Uterus (tissue), 4 donors: ENCODE results near the gene TMC4. TPM values are rescaled to one million over a fixed set of nuclear protein-coding genes. Genes with fewer than 3 reads are reported as not detected.
"Not testable (repeated sequence)": the region's sequence is repeated elsewhere in the genome, so short reads cannot be mapped to it uniquely, and the experiment has no call there.

Source experiments
- DNase-seq, 2 donors: peaks; one replicate each; pipeline ENCODE4 v3.0.0-alpha.2; 2019 to 2020
- H3K27ac ChIP-seq, 2 donors: fragments of 200-600 bp; sonication (generic); 1 replicate in 1 of 2; 2 replicates in 1 of 2; pipeline ENCODE4 v1.5.1; 2016 to 2018
- H3K27me3 ChIP-seq, 2 donors: fragments of 200-600 bp; sonication (generic); one replicate each; pipeline ENCODE4 v1.5.1; 2018 to 2019; ENCODE audit warnings: control low read depth in 1 of 2
- H3K36me3 ChIP-seq, 2 donors: fragments of 200-600 bp; sonication (generic); one replicate each; pipeline ENCODE4 v1.5.1; 2019; ENCODE audit warnings: control low read depth in 1 of 2
- H3K4me1 ChIP-seq, 2 donors: fragments of 200-600 bp; sonication (generic); one replicate each; pipeline ENCODE4 v1.5.1; 2018 to 2019; ENCODE audit warnings: control low read depth in 1 of 2
- H3K4me3 ChIP-seq, 2 donors: fragments of 200-600 bp; sonication (generic); 1 replicate in 1 of 2; 2 replicates in 1 of 2; pipeline ENCODE4 v1.5.1; 2018 to 2019; ENCODE audit warnings: mild to moderate bottlenecking in 1 of 2
- H3K9me3 ChIP-seq, 2 donors: fragments of 200-600 bp; sonication (generic); one replicate each; pipeline ENCODE4 v1.5.1; 2019; ENCODE audit warnings: control low read depth in 1 of 2
- POLR2A ChIP-seq, 2 donors: fragments of 450-650 bp; IDR thresholded peaks; one replicate each; pipeline ENCODE4 v1.6.1; 2016; ENCODE audit warnings: antibody characterized with exemption in 2 of 2, mild to moderate bottlenecking in 1 of 2, moderate library complexity in 1 of 2
- intact Hi-C: fragments of 100-400 bp; cut with DNase I; formaldehyde crosslinking; loops from one replicate; pipeline ENCODE4 v1.15.1; 2023; ENCODE audit warnings: low total_unique reads
- total RNA-seq, 4 donors: library from RNA; depleted of rRNA in 3 of 4; stranded (reverse); fragments of >200 nt in 3 of 4; gene quantifications; one replicate each; pipeline versions ENCODE4 v1.1.0 to v1.2.4, GENCODE V29; 2014 to 2023
- TF ChIP-seq, protein P1 (sequence below), 4 experiments: fragments of 200-600 bp in 2 of 4; fragments of 450-650 bp in 2 of 4; sonication (generic) in 2 of 4; IDR thresholded peaks; one replicate each; pipeline ENCODE4 v1.5.1; 2016 to 2019; ENCODE audit warnings: antibody characterized with exemption in 4 of 4, mild to moderate bottlenecking in 2 of 4, moderate library complexity in 1 of 4
- donor health status: DM: yes; HTN: yes; CAD: no.

The TMC4 gene
- total RNA-seq, 4 donors from 2014 or later, result 1.3 to 31.0 (median 3.0) TPM; not detected in 1

DNA sequence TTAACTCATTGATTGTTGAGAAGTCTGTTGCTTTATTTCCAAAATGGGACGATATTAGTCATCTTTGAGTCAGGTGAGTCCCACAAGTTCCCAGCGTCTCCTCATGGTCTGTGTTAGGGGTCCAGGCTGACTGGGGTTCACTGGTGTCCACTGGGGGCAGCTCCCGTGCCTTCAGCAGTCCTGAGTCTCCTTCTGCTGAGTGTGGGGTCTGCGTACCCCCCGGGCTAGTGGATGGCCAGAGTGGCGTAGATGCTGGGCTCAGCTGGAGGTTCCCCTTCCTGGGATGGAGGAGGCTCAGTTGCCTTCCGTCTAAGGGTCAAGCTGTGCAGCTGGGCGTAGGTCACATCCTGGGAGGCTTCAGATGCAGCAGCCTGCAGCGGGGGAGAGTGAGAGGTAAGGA, 43.9 kb upstream of the TMC4 start:
- Histone ChIP-seq H3K4me1 (no peaks in the 10 kb centered on the region), H3K9me3 (no peaks in the 10 kb centered on the region), H3K27me3 (no peaks in the 10 kb centered on the region), H3K27ac (no peak overlapping the region), H3K36me3 (no peaks in the 10 kb centered on the region), H3K4me3 (no peak overlapping the region)
- no peak for DNase-seq
- TF ChIP-seq, protein P1, sequence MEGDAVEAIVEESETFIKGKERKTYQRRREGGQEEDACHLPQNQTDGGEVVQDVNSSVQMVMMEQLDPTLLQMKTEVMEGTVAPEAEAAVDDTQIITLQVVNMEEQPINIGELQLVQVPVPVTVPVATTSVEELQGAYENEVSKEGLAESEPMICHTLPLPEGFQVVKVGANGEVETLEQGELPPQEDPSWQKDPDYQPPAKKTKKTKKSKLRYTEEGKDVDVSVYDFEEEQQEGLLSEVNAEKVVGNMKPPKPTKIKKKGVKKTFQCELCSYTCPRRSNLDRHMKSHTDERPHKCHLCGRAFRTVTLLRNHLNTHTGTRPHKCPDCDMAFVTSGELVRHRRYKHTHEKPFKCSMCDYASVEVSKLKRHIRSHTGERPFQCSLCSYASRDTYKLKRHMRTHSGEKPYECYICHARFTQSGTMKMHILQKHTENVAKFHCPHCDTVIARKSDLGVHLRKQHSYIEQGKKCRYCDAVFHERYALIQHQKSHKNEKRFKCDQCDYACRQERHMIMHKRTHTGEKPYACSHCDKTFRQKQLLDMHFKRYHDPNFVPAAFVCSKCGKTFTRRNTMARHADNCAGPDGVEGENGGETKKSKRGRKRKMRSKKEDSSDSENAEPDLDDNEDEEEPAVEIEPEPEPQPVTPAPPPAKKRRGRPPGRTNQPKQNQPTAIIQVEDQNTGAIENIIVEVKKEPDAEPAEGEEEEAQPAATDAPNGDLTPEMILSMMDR (IDR thresholded peaks at IDR 0.05), result no peak
- no peak for TF ChIP-seq POLR2A (IDR thresholded peaks at IDR 0.05)
- intact Hi-C loops, result no loop called here

DNA sequence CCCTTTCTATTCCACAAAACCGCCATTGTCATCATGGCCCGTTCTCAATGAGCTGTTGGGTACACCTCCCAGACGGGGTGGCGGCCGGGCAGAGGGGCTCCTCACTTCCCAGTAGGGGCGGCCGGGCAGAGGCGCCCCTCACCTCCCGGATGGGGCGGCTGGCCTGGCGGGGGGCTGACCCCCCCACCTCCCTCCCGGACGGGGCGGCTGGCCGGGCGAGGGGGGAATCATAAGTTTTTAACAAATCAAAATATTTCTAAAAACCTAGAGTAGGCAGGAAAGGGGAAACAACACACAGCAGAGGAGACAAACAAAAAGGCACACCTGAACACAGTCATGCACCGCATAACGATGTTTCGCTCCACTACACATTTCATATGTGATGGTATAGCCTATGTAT, 41.8 kb upstream of the TMC4 start:
- H3K27ac ChIP-seq, H3K36me3 ChIP-seq, H3K4me3 ChIP-seq, intact Hi-C loops, H3K4me1 ChIP-seq, H3K27me3 ChIP-seq, H3K9me3 ChIP-seq, DNase-seq: not testable (repeated sequence)

DNA sequence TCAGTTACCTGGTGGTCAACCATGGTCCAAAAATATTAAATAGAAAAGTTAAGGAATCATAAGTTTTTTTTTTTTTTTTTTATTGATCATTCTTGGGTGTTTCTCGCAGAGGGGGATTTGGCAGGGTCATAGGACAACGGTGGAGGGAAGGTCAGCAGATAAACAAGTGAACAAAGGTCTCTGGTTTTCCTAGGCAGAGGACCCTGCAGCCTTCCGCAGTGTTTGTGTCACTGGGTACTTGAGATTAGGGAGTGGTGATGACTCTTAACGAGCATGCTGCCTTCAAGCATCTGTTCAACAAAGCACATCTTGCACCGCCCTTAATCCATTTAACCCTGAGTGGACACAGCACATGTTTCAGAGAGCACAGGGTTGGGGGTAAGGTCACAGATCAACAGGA, 41.3 kb upstream of the TMC4 start:
- intact Hi-C loops, DNase-seq, H3K27ac ChIP-seq, H3K4me1 ChIP-seq, H3K9me3 ChIP-seq, H3K36me3 ChIP-seq, H3K27me3 ChIP-seq, H3K4me3 ChIP-seq: not testable (repeated sequence)

DNA sequence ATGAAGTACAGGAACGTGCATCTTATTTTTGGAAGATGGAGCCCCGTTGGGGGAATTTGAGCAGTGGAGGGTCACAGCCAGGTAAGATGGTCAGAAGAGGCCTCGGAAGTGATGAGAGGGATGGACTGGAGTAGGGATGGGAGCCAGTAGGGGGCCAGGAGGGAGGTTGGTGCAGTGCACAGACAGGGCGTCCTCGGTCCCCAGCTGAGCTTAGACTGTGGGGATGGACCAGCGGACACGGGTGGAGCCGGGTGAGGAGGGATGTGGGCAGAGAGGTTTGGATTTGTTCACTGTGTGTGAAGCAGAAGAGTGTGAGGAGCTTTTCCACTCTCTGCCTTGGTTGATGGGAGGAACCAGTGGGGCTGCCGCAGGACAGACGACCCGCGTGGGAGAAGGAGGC, 38.3 kb upstream of the TMC4 start:
- H3K36me3 ChIP-seq, result no peaks in the 10 kb centered on the region
- no peak overlapping the region for H3K4me3 ChIP-seq
- no peak overlapping the region for H3K27ac ChIP-seq
- no peaks in the 10 kb centered on the region for H3K27me3 ChIP-seq
- no peak for TF ChIP-seq POLR2A (IDR thresholded peaks at IDR 0.05)
- intact Hi-C loops, result no loop called here
- peaks cover 0 to 10% of the 10 kb centered on the region in 2 donors for H3K4me1 ChIP-seq
- H3K9me3 ChIP-seq, result no peaks in the 10 kb centered on the region
- DNase-seq, result no peak

DNA sequence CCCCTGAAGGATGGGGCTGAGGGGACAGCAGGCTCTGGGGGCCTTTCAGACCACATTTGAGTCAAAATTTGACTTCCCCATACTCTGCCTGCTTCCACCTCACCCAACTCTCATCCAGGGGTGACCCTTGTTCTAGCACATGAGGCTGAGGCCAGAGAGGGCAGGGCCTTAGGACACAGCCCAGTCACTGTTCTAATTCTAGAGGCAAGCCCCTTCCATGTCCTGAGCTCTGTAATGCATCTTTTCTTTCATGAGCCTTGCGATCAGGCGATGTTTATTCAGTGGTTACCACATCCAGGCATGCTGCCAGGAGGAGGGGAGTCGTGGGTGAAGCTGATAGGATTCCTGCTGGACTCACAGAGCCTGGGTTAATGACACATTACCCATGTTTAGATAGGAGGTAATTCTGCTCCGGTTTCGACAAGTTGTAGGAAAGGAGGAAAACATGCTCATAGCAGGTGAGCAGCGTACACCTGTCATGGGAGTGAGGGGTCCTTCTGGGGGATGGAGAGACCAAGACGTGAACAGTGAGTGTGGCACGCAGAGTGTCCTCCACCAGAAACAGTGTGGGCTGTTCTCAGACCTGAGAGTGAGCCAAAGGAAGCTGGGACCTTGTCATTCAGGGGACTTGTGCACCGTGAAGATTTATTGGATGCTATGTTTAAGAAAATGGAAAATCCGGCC, 37.0 kb upstream of the TMC4 start:
- no peaks in the 10 kb centered on the region for H3K36me3 ChIP-seq
- H3K4me1 ChIP-seq, result peaks cover 0 to 10% of the 10 kb centered on the region in 2 donors
- intact Hi-C loops, result no loop called here
- H3K4me3 ChIP-seq, result no peak overlapping the region
- peak; percentile 80 to 83 for DNase-seq
- no peaks in the 10 kb centered on the region for H3K27me3 ChIP-seq
- peak overlapping the region; percentile 63 to 74 for H3K27ac ChIP-seq
- no peak for TF ChIP-seq POLR2A (IDR thresholded peaks at IDR 0.05)
- TF ChIP-seq, protein P1 (IDR thresholded peaks at IDR 0.05), result no peak
- no peaks in the 10 kb centered on the region for H3K9me3 ChIP-seq

DNA sequence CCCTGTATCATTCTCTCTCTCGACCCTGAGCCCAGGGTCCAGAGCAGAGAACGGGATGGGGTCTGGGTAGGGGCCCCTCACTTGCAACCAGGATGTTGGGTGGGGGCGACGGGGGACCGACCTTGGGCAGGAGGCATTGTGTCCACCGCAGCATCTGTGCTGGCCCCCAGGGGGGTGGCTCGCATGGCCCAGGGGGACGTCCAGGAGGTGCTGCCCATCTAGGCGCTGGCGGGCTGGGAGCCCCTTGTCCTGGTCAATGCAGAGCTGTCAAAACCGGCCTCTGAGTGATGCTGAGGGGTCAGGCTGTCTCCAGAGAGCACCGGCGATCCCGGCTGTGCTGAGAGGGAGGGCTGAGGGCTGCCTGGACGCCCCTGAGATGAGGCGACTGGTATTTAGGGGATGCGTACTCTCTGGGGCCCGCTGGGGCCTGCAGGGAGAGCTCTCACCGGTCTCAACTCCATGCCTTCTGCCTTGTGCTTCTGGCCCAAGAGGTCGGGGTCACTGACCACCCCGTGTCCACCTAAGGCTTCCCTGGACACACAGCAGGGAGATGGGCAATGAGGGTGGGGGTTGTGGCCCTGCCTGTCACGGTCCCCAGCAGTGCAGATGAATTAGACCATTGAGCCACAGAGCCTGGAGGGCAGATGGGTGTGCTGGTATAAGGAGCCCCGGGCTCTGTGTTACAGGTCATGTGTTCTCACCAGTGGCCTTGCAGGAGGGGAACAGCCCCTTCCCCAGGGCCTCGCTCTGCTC, 36.3 kb upstream of the TMC4 start:
- Histone ChIP-seq H3K27ac (peak overlapping the region; percentile 63 to 74), H3K9me3 (no peaks in the 10 kb centered on the region), H3K4me1 (peaks cover 0 to 10% of the 10 kb centered on the region in 2 donors), H3K27me3 (no peaks in the 10 kb centered on the region), H3K36me3 (no peaks in the 10 kb centered on the region), H3K4me3 (no peak overlapping the region)
- no peak for DNase-seq
- no peak for TF ChIP-seq POLR2A (IDR thresholded peaks at IDR 0.05)
- TF ChIP-seq, protein P1 (IDR thresholded peaks at IDR 0.05), result no peak
- intact Hi-C loops, result no loop called here
